ENCODE measurements around the gene EHD3.

The EHD3 gene

GRCh38 chr2:31294196-31294595 lies 60.2 kb downstream of the EHD3 start:
- DNase-seq (ENCODE audit: low spot score): no peak

GRCh38 chr2:31296641-31297287 lies 62.8 kb downstream of the EHD3 start:
- DNase-seq (ENCODE audit: low spot score): no peak

GRCh38 chr2:31297751-31298150 lies 63.8 kb downstream of the EHD3 start:
- DNase-seq (ENCODE audit: low spot score): peak; percentile 16

- DNase-seq (ENCODE audit: low spot score): no peak
Observed at GRCh38 chr2:31299547-31299946, 65.6 kb downstream of the EHD3 start.

- no peak for DNase-seq (ENCODE audit: low spot score)
Observed at GRCh38 chr2:31300309-31300708, 66.4 kb downstream of the EHD3 start.

GRCh38 chr2:31302940-31303563 lies 69.1 kb downstream of the EHD3 start:
- DNase-seq (ENCODE audit: low spot score): no peak

GRCh38 chr2:31304816-31305215 lies 70.9 kb downstream of the EHD3 start:
- DNase-seq (ENCODE audit: low spot score): no peak

- no peak for DNase-seq (ENCODE audit: low spot score)
Observed at GRCh38 chr2:31312898-31313297, 78.9 kb downstream of the EHD3 start.

- no peak for DNase-seq (ENCODE audit: low spot score)
Observed at GRCh38 chr2:31314761-31315160, 80.8 kb downstream of the EHD3 start.

GRCh38 chr2:31317396-31317795 lies 83.4 kb downstream of the EHD3 start:
- DNase-seq (ENCODE audit: low spot score): no peak

- peak; percentile 63 for DNase-seq (ENCODE audit: low spot score)
Observed at GRCh38 chr2:31318361-31319336, 84.7 kb downstream of the EHD3 start.
